NCI-H345 treated with DMSO at 0.1 percent for 48 hours (cell line): ENCODE data around the gene PARVB.

Experiments
- DNase-seq: peaks from one replicate; lab custom pipeline; 2025; ENCODE audit not compliant: unreplicated experiment; lab: John Stamatoyannopoulos, UW

The PARVB gene

GRCh38 chr22:44179989-44180705 is 156.0 kb downstream of the PARVB start:
- DNase-seq = no peak

- DNase-seq = no peak
Observed at GRCh38 chr22:44180706-44181032, 156.6 kb downstream of the PARVB start, which contains the start of gene PARVG. Gene PARVG, plus strand, starts transcription at chr22:44180925. Its CDS starts 2,405 bp downstream, at chr22:44183330.

GRCh38 chr22:44181033-44181911 is 157.2 kb downstream of the PARVB start:
- DNase-seq = no peak

- no peak for DNase-seq
Observed at GRCh38 chr22:44181912-44182587, 157.9 kb downstream of the PARVB start.

- no peak for DNase-seq
Observed at GRCh38 chr22:44182588-44183286, 158.6 kb downstream of the PARVB start.

GRCh38 chr22:44183287-44183588 is 159.1 kb downstream of the PARVB start:
- no peak for DNase-seq

GRCh38 chr22:44184006-44184405 is 159.9 kb downstream of the PARVB start:
- DNase-seq = no peak

- no peak for DNase-seq
Observed at GRCh38 chr22:44185237-44186120, 161.4 kb downstream of the PARVB start.

GRCh38 chr22:44186121-44186510 is 162.0 kb downstream of the PARVB start:
- no peak for DNase-seq

GRCh38 chr22:44186737-44187136 is 162.6 kb downstream of the PARVB start:
- no peak for DNase-seq

- no peak for DNase-seq
Observed at GRCh38 chr22:44187652-44188230, 163.6 kb downstream of the PARVB start.

GRCh38 chr22:44188316-44188715 is 164.2 kb downstream of the PARVB start:
- DNase-seq = no peak

GRCh38 chr22:44188986-44189630 is 165.0 kb downstream of the PARVB start:
- no peak for DNase-seq

- no peak for DNase-seq
Observed at GRCh38 chr22:44190381-44190976, 166.4 kb downstream of the PARVB start.

GRCh38 chr22:44191036-44191454 is 166.9 kb downstream of the PARVB start:
- no peak for DNase-seq

GRCh38 chr22:44192098-44192815 is 168.2 kb downstream of the PARVB start:
- DNase-seq = no peak

- no peak for DNase-seq
Observed at GRCh38 chr22:44192816-44193534, 168.9 kb downstream of the PARVB start.

GRCh38 chr22:44193535-44193891 is 169.4 kb downstream of the PARVB start:
- no peak for DNase-seq
